Liver (tissue), 9 donors: ENCODE results near the gene DCDC2B. TPM values are rescaled to one million over a fixed set of nuclear protein-coding genes. Genes with fewer than 3 reads are reported as not detected.

Experiments used
- DNase-seq: peaks from one replicate; pipeline ENCODE4 v3.0.0-alpha.2; 2017; ENCODE audit warnings: low spot score
- H3K27ac ChIP-seq, 2 donors: one replicate each; pipeline ENCODE4 v1.7.0; 2013; ENCODE audit warnings: inconsistent platforms in 2 of 2, low read length in 2 of 2, control low read depth in 1 of 2, low read depth in 1 of 2, mild to moderate bottlenecking in 1 of 2
- H3K27me3 ChIP-seq, 4 donors: one replicate each; pipeline versions ENCODE4 v1.6.1 to v1.7.0; 2013; ENCODE audit warnings: low read length in 3 of 4, inconsistent platforms in 1 of 4, mild to moderate bottlenecking in 1 of 4, moderate library complexity in 1 of 4; ENCODE audit not compliant: control insufficient read depth in 4 of 4, insufficient read depth in 4 of 4
- H3K36me3 ChIP-seq, 4 donors: one replicate each; pipeline versions ENCODE4 v1.6.1 to v1.7.0; 2013; ENCODE audit warnings: low read length in 3 of 4, mild to moderate bottlenecking in 3 of 4, low read depth in 1 of 4, moderate library complexity in 1 of 4; ENCODE audit not compliant: control insufficient read depth in 4 of 4, insufficient read depth in 3 of 4
- H3K4me1 ChIP-seq, 4 donors: one replicate each; pipeline versions ENCODE4 v1.6.1 to v1.7.0; 2013; ENCODE audit warnings: low read length in 3 of 4, mild to moderate bottlenecking in 3 of 4, moderate library complexity in 1 of 4; ENCODE audit not compliant: control insufficient read depth in 4 of 4, insufficient read depth in 4 of 4
- H3K4me3 ChIP-seq, 3 donors: one replicate each; pipeline versions ENCODE4 v1.6.1 to v1.7.0; 2013; ENCODE audit warnings: low read length in 3 of 3, control low read depth in 1 of 3, low read depth in 1 of 3, mild to moderate bottlenecking in 1 of 3
- H3K9ac ChIP-seq, 2 donors: one replicate each; pipeline ENCODE4 v1.7.0; 2013; ENCODE audit warnings: low read length in 2 of 2, mild to moderate bottlenecking in 2 of 2, moderate library complexity in 2 of 2, control low read depth in 1 of 2, low read depth in 1 of 2
- H3K9me3 ChIP-seq, 4 donors: one replicate each; pipeline versions ENCODE4 v1.6.1 to v1.7.0; 2013; ENCODE audit warnings: low read length in 3 of 4; ENCODE audit not compliant: control insufficient read depth in 4 of 4
- EGR1 ChIP-seq, 2 donors: IDR thresholded peaks; 2 replicates each; pipeline ENCODE4 v1.6.1; 2016 to 2018; ENCODE audit warnings: antibody characterized with exemption in 2 of 2, low read depth in 2 of 2
- FOXA1 ChIP-seq: IDR thresholded peaks from 2 replicates; pipeline ENCODE4 v1.6.1; 2016; ENCODE audit warnings: antibody characterized with exemption
- FOXA2 ChIP-seq: IDR thresholded peaks from 2 replicates; pipeline ENCODE4 v1.6.1; 2016; ENCODE audit warnings: antibody characterized with exemption
- GABPA ChIP-seq, 2 donors: IDR thresholded peaks in 1 of 2; conservative IDR thresholded peaks in 1 of 2; 2 replicates each; pipeline ENCODE4 v1.6.1; 2016; ENCODE audit warnings: antibody characterized with exemption in 2 of 2, mild to moderate bottlenecking in 1 of 2, moderate library complexity in 1 of 2
- HNF4A ChIP-seq, 2 donors: conservative IDR thresholded peaks; 2 replicates each; pipeline ENCODE4 v1.6.1; 2016; ENCODE audit warnings: antibody characterized with exemption in 2 of 2, mild to moderate bottlenecking in 2 of 2
- HNF4G ChIP-seq: IDR thresholded peaks from 2 replicates; pipeline ENCODE4 v1.6.1; 2016; ENCODE audit warnings: antibody characterized with exemption
- JUND ChIP-seq, 2 donors: IDR thresholded peaks; 2 replicates each; pipeline ENCODE4 v1.6.1; 2016; ENCODE audit warnings: antibody characterized with exemption in 2 of 2
- NR2F2 ChIP-seq: IDR thresholded peaks from 2 replicates; pipeline ENCODE4 v1.6.1; 2016; ENCODE audit warnings: antibody characterized with exemption
- RAD21 ChIP-seq, 2 donors: IDR thresholded peaks; 2 replicates each; pipeline ENCODE4 v1.6.1; 2016; ENCODE audit warnings: antibody characterized with exemption in 2 of 2, mild to moderate bottlenecking in 2 of 2
- RXRA ChIP-seq, 2 donors: IDR thresholded peaks; 2 replicates each; pipeline ENCODE4 v1.6.1; 2017 to 2018; ENCODE audit warnings: antibody characterized with exemption in 2 of 2, mild to moderate bottlenecking in 1 of 2
- SP1 ChIP-seq: IDR thresholded peaks from 2 replicates; pipeline ENCODE4 v1.6.1; 2018; ENCODE audit warnings: antibody characterized with exemption, mild to moderate bottlenecking
- TAF1 ChIP-seq: conservative IDR thresholded peaks from 2 replicates; pipeline ENCODE4 v1.6.1; 2016; ENCODE audit warnings: antibody characterized with exemption, mild to moderate bottlenecking
- YY1 ChIP-seq: IDR thresholded peaks from 2 replicates; pipeline ENCODE4 v1.6.1; 2016; ENCODE audit warnings: antibody characterized with exemption, mild to moderate bottlenecking
- WGBS: extraction: QIAGEN DNeasy Blood & Tissue Kit; methylation state at CpG from one replicate; pipeline ENCODE4 v1.1.7; 2013; 5-methylcytosine and 5-hydroxymethylcytosine counted together
- polyA plus RNA-seq, 2 donors: library from polyadenylated mRNA; stranded (reverse) in 1 of 2; unstranded in 1 of 2; fragments of 200-250 nt in 1 of 2; fragments of >200 nt in 1 of 2; fragmentation: Nextera tagmentation in 1 of 2; extraction: Ambion mirVana in 1 of 2; gene quantifications; one replicate each; pipeline versions ENCODE4 v1.2.1 to v1.2.3, GENCODE V29; 2013 to 2015
- total RNA-seq, 2 donors: library from RNA; depleted of rRNA; stranded (reverse); fragments of >200 nt; gene quantifications; one replicate each; pipeline ENCODE4 v1.2.3, GENCODE V29; 2014
- TF ChIP-seq, protein P1 (sequence below): fragments of 150-350 bp; IDR thresholded peaks from 2 replicates; pipeline ENCODE4 v1.5.1; 2017; ENCODE audit warnings: improper control_type of control experiment, low read depth, low read length; ENCODE audit not compliant: missing input control
- TF ChIP-seq, protein P2 (sequence below): IDR thresholded peaks from 2 replicates; pipeline ENCODE4 v1.6.1; 2016; ENCODE audit warnings: antibody characterized with exemption
- TF ChIP-seq, protein P3 (sequence below): IDR thresholded peaks from 2 replicates; pipeline ENCODE4 v1.6.1; 2016; ENCODE audit warnings: antibody characterized with exemption, mild to moderate bottlenecking
- TF ChIP-seq, protein P4 (sequence below): IDR thresholded peaks from 2 replicates; pipeline ENCODE4 v1.6.1; 2016; ENCODE audit warnings: antibody characterized with exemption
- TF ChIP-seq, protein P5 (sequence below): IDR thresholded peaks from 2 replicates; pipeline ENCODE4 v1.6.1; 2016; ENCODE audit warnings: antibody characterized with exemption
- donor health status: healthy.
- donor health status: healthy.
- donor health status: healthy.
- donor health status: healthy.
- donor health status: healthy.

Gene DCDC2B
- total and polyA plus RNA-seq, 4 donors = 0.08 TPM; not detected in 3

DNA sequence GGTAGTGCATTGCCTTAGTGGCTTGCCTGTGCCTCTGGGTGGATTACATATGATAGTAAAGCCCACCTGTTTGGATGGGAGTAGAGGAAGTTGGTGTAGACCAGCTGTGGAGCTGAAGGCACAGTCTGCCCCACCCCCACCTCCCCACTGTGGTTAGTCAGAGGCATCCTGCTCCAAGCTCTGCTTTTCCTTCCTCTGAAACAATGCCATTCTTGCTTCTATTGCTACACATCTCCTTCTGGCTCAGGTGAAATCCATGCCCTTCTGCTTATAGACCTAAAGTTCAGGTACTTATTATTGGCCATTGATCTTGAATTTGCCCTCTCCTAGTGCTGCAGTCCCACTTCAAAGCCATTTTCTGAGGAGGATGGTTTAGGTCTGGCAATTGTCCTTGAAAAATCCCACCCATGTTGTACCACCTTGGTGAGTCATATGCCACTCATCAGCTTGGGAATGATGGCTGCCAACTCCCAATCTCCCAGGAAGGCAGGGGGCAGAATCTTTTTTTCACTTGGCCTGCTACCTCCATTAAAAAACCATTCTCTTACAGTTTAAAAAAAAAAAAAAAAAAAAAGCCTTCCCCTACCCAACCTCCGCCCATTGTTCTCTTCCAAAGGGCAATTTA is 36.2 kb upstream of the DCDC2B start:
- Histone ChIP-seq H3K4me1 (peaks cover 7 to 14% (median 13%) of the 10 kb centered on the region in 4 donors), H3K27ac (no peak overlapping the region), H3K9me3 (no peaks in the 10 kb centered on the region), H3K27me3 (no peaks in the 10 kb centered on the region), H3K9ac (no peak overlapping the region), H3K36me3 (peaks cover 6 to 46% (median 40%) of the 10 kb centered on the region in 4 donors), H3K4me3 (no peak overlapping the region)
- TF ChIP-seq RAD21 (IDR thresholded peaks at IDR 0.05) = no peak
- TF ChIP-seq TAF1 = no peak
- no peak for TF ChIP-seq JUND (IDR thresholded peaks at IDR 0.05)
- DNase-seq = no peak
- 95% methylated on average over 1 of the region's 1 CpG for WGBS

DNA sequence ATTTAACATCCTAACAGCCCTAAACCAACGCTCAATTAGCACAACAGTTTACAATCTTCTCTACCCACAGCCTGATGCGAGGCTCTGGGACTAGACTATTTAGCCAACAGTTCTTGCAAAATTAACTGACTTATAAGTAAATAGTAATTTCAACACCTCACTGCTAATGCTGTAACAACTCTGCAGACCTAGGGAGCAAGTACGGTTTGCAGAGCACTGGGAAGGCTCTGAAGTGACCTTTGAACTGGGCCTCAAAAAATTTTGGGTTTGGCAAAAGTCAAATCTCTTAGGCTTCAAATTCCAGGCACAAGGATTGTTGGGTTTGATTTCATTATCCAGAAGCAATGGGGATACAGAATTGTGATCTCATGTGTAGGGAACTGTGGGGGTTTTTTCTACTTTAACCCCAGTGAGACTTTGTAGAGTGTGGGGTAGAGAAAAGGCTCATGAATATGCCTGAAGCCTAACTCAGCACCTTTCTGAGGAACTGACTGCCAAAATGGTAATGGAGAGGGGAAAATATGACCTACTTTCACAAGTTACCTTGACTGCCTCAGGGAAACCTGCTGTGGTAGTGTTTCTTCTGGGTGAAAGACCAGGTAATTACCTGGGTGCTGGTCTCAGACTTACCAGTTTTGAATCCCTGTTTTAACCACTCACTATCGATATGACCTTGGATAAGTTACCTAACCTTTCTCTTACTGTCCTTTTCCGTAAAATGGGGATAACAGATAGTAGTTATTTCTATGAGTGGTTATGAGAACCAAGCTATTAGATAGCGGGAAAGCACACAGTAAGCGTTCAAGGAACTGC is 30.3 kb upstream of the DCDC2B start:
- H3K9me3 ChIP-seq = no peaks in the 10 kb centered on the region
- DNase-seq = no peak
- WGBS = 47% methylated on average over 7 of the region's 7 CpGs
- peak; percentile 13 to 50 for TF ChIP-seq GABPA (IDR thresholded peaks at IDR 0.05 in 1 of 2, conservative IDR thresholded peaks at IDR 0.05 in 1 of 2)
- TF ChIP-seq, protein P1, sequence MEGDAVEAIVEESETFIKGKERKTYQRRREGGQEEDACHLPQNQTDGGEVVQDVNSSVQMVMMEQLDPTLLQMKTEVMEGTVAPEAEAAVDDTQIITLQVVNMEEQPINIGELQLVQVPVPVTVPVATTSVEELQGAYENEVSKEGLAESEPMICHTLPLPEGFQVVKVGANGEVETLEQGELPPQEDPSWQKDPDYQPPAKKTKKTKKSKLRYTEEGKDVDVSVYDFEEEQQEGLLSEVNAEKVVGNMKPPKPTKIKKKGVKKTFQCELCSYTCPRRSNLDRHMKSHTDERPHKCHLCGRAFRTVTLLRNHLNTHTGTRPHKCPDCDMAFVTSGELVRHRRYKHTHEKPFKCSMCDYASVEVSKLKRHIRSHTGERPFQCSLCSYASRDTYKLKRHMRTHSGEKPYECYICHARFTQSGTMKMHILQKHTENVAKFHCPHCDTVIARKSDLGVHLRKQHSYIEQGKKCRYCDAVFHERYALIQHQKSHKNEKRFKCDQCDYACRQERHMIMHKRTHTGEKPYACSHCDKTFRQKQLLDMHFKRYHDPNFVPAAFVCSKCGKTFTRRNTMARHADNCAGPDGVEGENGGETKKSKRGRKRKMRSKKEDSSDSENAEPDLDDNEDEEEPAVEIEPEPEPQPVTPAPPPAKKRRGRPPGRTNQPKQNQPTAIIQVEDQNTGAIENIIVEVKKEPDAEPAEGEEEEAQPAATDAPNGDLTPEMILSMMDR = no peak
- TF ChIP-seq FOXA1 = peak; percentile 84
- no peak for TF ChIP-seq TAF1
- TF ChIP-seq NR2F2 = peak; percentile 75
- TF ChIP-seq, protein P2, sequence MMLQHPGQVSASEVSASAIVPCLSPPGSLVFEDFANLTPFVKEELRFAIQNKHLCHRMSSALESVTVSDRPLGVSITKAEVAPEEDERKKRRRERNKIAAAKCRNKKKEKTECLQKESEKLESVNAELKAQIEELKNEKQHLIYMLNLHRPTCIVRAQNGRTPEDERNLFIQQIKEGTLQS = peak; percentile 80
- peak; percentile 95 for TF ChIP-seq SP1
- TF ChIP-seq, protein P3, sequence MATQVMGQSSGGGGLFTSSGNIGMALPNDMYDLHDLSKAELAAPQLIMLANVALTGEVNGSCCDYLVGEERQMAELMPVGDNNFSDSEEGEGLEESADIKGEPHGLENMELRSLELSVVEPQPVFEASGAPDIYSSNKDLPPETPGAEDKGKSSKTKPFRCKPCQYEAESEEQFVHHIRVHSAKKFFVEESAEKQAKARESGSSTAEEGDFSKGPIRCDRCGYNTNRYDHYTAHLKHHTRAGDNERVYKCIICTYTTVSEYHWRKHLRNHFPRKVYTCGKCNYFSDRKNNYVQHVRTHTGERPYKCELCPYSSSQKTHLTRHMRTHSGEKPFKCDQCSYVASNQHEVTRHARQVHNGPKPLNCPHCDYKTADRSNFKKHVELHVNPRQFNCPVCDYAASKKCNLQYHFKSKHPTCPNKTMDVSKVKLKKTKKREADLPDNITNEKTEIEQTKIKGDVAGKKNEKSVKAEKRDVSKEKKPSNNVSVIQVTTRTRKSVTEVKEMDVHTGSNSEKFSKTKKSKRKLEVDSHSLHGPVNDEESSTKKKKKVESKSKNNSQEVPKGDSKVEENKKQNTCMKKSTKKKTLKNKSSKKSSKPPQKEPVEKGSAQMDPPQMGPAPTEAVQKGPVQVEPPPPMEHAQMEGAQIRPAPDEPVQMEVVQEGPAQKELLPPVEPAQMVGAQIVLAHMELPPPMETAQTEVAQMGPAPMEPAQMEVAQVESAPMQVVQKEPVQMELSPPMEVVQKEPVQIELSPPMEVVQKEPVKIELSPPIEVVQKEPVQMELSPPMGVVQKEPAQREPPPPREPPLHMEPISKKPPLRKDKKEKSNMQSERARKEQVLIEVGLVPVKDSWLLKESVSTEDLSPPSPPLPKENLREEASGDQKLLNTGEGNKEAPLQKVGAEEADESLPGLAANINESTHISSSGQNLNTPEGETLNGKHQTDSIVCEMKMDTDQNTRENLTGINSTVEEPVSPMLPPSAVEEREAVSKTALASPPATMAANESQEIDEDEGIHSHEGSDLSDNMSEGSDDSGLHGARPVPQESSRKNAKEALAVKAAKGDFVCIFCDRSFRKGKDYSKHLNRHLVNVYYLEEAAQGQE = peak; percentile 56
- TF ChIP-seq RXRA (IDR thresholded peaks at IDR 0.05) = peak; percentile 84
- TF ChIP-seq YY1 = peak; percentile 58
- TF ChIP-seq JUND (IDR thresholded peaks at IDR 0.05) = peak; percentile 73 to 86
- TF ChIP-seq HNF4G = peak; percentile 81
- TF ChIP-seq FOXA2 = peak; percentile 85
- TF ChIP-seq, protein P4, sequence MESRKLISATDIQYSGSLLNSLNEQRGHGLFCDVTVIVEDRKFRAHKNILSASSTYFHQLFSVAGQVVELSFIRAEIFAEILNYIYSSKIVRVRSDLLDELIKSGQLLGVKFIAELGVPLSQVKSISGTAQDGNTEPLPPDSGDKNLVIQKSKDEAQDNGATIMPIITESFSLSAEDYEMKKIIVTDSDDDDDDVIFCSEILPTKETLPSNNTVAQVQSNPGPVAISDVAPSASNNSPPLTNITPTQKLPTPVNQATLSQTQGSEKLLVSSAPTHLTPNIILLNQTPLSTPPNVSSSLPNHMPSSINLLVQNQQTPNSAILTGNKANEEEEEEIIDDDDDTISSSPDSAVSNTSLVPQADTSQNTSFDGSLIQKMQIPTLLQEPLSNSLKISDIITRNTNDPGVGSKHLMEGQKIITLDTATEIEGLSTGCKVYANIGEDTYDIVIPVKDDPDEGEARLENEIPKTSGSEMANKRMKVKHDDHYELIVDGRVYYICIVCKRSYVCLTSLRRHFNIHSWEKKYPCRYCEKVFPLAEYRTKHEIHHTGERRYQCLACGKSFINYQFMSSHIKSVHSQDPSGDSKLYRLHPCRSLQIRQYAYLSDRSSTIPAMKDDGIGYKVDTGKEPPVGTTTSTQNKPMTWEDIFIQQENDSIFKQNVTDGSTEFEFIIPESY = peak; percentile 78
- peak in 1 of 2 donors; percentile 69 for TF ChIP-seq EGR1 (IDR thresholded peaks at IDR 0.05; ENCODE audit: low read depth in 2 of 2)
- peak; percentile 32 to 52 for TF ChIP-seq RAD21 (IDR thresholded peaks at IDR 0.05)
- TF ChIP-seq, protein P5, sequence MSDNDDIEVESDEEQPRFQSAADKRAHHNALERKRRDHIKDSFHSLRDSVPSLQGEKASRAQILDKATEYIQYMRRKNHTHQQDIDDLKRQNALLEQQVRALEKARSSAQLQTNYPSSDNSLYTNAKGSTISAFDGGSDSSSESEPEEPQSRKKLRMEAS = peak; percentile 52
- peak; percentile 95 to 97 for TF ChIP-seq HNF4A (conservative IDR thresholded peaks at IDR 0.05)
- peak overlapping the region; percentile 62 to 65 for H3K9ac ChIP-seq
- H3K36me3 ChIP-seq = peaks cover 0 to 6% (median 2%) of the 10 kb centered on the region in 4 donors
- H3K4me3 ChIP-seq = peak overlapping the region; percentile 68 to 87 (median 78)
- H3K27ac ChIP-seq = peak overlapping the region; percentile 87 to 98
- peaks cover 16 to 47% (median 40%) of the 10 kb centered on the region in 4 donors for H3K4me1 ChIP-seq
- H3K27me3 ChIP-seq = no peaks in the 10 kb centered on the region
